Activated naive CD8-positive, alpha-beta T cell treated with anti-CD3 and anti-CD28 coated beads for 36 hours (primary cell): ENCODE results near the gene DIPK1B. TPM values are rescaled to one million over a fixed set of nuclear protein-coding genes. Genes with fewer than 3 reads are reported as not detected.

Experiments used
- DNase-seq: peaks from one replicate; pipeline ENCODE4 v3.0.0; 2021
- H3K27ac Mint-ChIP-seq: one replicate; pipeline ENCODE4 v1.8.0; 2022; ENCODE audit warnings: mild to moderate bottlenecking, moderate library complexity, mixed read lengths
- H3K27me3 Mint-ChIP-seq: one replicate; pipeline ENCODE4 v1.8.0; 2022; ENCODE audit warnings: mild to moderate bottlenecking, mixed read lengths
- H3K36me3 Mint-ChIP-seq: one replicate; pipeline ENCODE4 v1.8.0; 2021; ENCODE audit warnings: mild to moderate bottlenecking, mixed read lengths
- H3K4me1 Mint-ChIP-seq: one replicate; pipeline ENCODE4 v1.8.0; 2021; ENCODE audit warnings: mixed read lengths
- H3K4me3 Mint-ChIP-seq: one replicate; pipeline ENCODE4 v1.8.0; 2022; ENCODE audit warnings: mild to moderate bottlenecking, moderate library complexity, mixed read lengths
- H3K9me3 Mint-ChIP-seq: one replicate; pipeline ENCODE4 v1.8.0; 2022; ENCODE audit warnings: mixed read lengths
- total RNA-seq, 2 experiments: library from RNA; stranded (reverse); gene quantifications; one replicate each; pipeline ENCODE4 v1.2.3, GENCODE V29; 2021

Gene DIPK1B
- total RNA-seq, 2 experiments from 2014 or later, result 0.10 TPM; not detected in 1

DNA sequence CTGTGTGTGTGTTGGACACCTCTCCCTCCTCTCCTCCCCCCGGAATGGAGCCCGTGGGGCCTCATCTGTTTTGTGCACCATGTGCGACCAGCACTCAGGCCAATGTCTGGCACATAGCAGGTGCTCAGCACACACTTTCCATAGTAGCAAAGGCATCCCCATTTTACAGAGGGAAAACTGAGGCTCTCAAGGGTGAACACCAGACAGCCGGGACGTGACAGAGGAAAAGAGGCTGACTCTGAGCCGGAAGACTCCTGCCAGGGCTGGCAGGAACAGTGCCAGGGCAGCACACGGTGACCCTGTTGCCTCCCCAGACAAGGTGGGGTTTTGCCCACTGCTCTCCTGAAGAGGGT lies 23.3 kb upstream of the DIPK1B start:
- no peak for DNase-seq
- no peaks in the 10 kb centered on the region for H3K36me3 Mint-ChIP-seq
- no peak overlapping the region for H3K4me3 Mint-ChIP-seq
- peaks cover 5% of the 10 kb centered on the region for H3K27me3 Mint-ChIP-seq
- H3K27ac Mint-ChIP-seq, result no peak overlapping the region
- peaks cover 9% of the 10 kb centered on the region for H3K4me1 Mint-ChIP-seq
- no peaks in the 10 kb centered on the region for H3K9me3 Mint-ChIP-seq

DNA sequence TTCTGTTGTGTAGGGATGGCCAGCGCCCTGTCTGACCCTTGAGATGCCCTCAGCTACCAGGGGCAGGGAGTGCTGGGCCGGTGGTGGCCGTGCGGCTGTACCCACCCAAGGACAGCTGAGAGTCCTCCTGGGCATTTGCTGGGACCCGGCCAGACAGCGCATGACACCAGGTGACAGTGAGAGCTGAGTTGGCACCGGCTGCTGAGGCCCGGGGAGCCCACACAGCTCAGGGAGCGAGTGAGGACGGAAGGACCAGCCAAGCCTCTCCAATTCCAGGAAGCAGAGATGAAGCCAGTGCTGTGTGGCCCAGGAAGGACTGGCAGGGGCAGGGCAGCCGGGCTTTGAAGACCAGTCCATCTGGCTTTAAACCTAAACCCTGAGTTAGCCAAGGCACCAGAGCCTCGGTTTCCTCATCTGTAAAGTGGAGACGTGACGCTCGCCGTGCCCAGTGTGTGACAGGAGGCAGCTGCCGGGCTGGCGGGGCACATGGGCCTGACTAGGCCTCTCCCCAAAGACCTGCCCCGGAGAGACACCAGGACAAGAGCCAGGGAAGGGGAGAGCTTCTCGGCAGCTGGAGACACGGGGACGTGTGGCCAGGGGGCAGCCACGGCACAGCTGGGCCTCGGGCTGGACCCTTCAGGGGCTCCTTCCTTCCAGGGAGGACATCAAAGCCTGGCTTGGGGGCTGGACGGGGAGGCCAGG lies 22.1 kb upstream of the DIPK1B start:
- DNase-seq, result no peak
- H3K27me3 Mint-ChIP-seq, result peaks cover 9% of the 10 kb centered on the region
- no peaks in the 10 kb centered on the region for H3K9me3 Mint-ChIP-seq
- no peak overlapping the region for H3K4me3 Mint-ChIP-seq
- no peaks in the 10 kb centered on the region for H3K36me3 Mint-ChIP-seq
- peaks cover 9% of the 10 kb centered on the region for H3K4me1 Mint-ChIP-seq
- H3K27ac Mint-ChIP-seq, result no peak overlapping the region

DNA sequence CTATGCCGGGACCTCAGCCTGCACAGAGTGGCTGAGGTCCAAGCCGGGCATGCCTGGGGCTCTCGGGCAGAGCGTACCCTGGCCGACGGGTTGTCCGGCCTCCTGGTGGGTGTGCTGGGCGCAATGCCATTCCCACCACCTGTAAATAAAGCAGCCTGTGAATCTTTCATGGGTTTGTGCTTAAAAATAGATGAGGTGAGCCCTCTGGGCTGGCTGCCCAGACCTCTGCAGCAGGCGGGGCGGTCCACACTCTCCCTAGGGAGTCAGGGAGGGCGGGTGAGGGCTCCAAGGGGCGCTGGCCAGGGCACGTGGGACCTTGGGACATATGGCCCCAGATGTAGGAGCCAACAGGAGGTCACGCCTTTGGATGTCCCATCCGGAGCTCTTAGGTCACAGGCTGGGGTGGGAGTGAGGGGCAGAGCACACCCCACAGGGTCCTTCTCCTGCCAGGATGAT lies 21.5 kb upstream of the DIPK1B start:
- DNase-seq, result no peak
- peaks cover 10% of the 10 kb centered on the region for H3K27me3 Mint-ChIP-seq
- H3K36me3 Mint-ChIP-seq, result no peaks in the 10 kb centered on the region
- H3K9me3 Mint-ChIP-seq, result no peaks in the 10 kb centered on the region
- no peak overlapping the region for H3K27ac Mint-ChIP-seq
- peaks cover 9% of the 10 kb centered on the region for H3K4me1 Mint-ChIP-seq
- no peak overlapping the region for H3K4me3 Mint-ChIP-seq

- no peak for DNase-seq
- Mint-ChIP-seq H3K4me3 (no peak overlapping the region), H3K9me3 (no peaks in the 10 kb centered on the region), H3K4me1 (peaks cover 5% of the 10 kb centered on the region), H3K27me3 (peaks cover 14% of the 10 kb centered on the region), H3K36me3 (no peaks in the 10 kb centered on the region), H3K27ac (no peak overlapping the region)
These were observed 20.8 kb upstream of the DIPK1B start for GRCh38 chr9:136691316-136692184.

DNA sequence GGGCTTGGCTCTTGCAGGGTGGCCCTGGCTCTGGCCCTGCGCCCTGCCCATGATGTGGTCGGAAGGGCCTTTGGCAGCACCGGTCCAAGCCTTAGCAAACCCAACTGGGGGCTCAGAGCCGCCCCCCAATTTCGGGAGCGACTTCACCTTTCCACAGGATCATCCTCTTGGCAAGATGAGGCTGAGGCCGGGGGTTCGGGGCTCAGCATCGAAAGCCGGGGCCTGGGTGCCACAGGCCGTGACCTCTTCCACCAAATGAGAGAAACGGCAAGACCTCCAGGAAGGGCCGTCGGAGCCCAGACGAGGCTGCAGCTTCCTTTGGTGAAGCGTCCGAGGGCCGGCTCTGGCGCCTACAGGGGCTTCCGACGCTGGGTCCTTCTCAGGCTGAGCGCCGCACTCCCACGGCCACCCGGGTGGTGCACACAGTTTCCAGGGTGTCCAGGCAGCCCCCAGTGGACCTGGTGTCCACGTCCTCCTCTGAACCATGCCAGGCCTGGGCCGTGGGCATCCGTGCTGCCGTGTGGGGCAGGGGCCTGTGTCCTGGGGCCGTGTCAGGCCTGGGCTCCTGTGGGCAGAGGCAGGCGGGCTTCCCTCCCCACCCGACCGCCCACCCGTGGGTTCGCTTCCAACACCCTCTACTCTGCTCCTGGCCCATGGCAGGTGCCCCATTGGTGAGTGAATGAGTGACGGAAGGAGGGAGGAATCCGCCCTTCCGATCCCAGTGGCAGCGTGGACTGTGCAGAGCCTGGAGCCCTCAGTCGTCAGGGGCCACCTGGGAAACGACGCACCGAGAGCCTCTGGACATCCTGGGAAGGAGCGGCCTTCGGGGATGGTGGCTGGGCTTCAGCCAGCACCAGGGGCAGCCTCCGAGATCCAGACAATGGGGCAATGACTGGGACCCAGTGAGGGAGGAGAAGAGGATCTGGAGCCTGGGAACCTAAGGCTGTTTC lies 19.9 kb upstream of the DIPK1B start:
- Mint-ChIP-seq H3K27ac (no peak overlapping the region), H3K9me3 (no peaks in the 10 kb centered on the region), H3K36me3 (no peaks in the 10 kb centered on the region), H3K4me1 (peaks cover 5% of the 10 kb centered on the region), H3K27me3 (peaks cover 19% of the 10 kb centered on the region), H3K4me3 (no peak overlapping the region)
- DNase-seq, result no peak

GRCh38 chr9:136693135-136693489 lies 19.3 kb upstream of the DIPK1B start:
- DNase-seq, result no peak
- Mint-ChIP-seq H3K27me3 (peaks cover 24% of the 10 kb centered on the region), H3K27ac (no peak overlapping the region), H3K9me3 (no peaks in the 10 kb centered on the region), H3K4me1 (peaks cover 3% of the 10 kb centered on the region), H3K4me3 (no peak overlapping the region), H3K36me3 (no peaks in the 10 kb centered on the region)

DNA sequence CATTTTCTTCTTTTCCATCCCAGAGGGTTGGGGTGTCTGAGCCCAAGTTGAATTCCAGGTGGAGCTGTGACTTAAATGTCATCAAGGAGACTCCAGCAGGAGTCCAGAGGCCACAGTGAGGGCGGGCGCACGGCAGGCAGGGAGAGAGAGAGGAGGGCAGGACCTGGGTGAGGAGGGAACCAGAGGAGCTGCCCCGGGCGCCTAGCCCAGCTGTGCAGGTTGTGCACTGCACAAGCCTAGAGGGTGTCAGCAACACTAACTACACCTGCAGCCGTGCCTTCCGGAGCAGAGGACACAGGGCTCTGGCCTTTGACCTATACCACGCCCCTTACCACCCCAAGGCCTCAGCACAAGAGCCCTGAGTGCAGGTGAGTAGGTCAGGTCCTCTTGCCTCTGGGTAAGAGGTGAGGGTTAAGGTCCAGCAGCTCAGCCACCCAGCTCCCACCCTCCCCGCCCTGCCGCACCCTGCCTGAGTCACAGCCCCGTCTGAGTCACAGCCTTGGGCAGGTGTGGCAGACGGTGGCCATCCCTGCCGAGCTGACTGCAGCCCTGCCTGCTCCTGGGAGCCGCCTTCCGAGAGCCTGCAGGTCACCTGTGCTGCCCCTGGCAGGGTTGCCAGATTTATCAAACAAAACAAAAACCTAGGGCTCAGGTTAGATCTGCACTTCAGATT lies 18.7 kb upstream of the DIPK1B start:
- Mint-ChIP-seq H3K27ac (no peak overlapping the region), H3K4me3 (no peak overlapping the region), H3K4me1 (no peaks in the 10 kb centered on the region), H3K9me3 (no peaks in the 10 kb centered on the region), H3K36me3 (no peaks in the 10 kb centered on the region), H3K27me3 (peaks cover 29% of the 10 kb centered on the region)
- DNase-seq, result no peak

DNA sequence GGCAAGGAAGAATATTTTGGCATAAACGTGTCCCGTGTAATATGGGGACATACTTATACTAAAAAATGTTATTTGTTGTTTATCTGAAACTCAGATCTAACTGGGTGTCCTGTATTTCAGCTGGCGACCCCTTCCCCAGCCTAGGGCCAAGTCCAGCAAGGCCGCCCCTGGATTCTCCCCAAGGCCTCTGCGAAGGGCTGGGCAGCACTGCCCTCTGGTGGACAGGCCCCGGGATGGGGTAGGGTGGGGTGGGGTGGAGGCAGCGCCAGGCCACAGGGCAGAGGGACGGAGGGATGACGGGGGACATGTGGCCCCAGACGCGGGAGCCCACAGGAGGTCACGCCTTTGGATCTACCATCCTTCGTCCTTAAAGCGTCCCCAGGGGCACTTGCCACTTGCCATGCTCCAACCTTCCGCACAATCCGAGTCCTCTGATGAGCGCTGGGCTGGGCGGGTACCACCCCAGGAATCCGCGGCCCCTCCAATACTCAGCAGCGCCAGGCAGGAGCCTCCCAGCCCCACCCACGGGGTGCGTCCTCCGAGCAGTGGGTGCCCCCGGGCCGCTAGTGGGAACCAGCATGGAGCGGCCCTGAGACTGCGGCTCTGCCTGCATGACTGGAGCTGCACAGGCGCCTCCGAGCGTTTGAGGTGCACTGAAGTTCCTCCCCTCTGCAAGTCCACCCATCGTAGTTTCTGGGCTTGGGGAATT lies 18.1 kb upstream of the DIPK1B start:
- H3K4me1 Mint-ChIP-seq, result no peaks in the 10 kb centered on the region
- DNase-seq, result peak; percentile 31
- no peaks in the 10 kb centered on the region for H3K36me3 Mint-ChIP-seq
- no peak overlapping the region for H3K27ac Mint-ChIP-seq
- peaks cover 34% of the 10 kb centered on the region for H3K27me3 Mint-ChIP-seq
- H3K4me3 Mint-ChIP-seq, result no peak overlapping the region
- no peaks in the 10 kb centered on the region for H3K9me3 Mint-ChIP-seq

- DNase-seq, result no peak
- no peaks in the 10 kb centered on the region for H3K9me3 Mint-ChIP-seq
- no peak overlapping the region for H3K4me3 Mint-ChIP-seq
- H3K4me1 Mint-ChIP-seq, result no peaks in the 10 kb centered on the region
- H3K36me3 Mint-ChIP-seq, result no peaks in the 10 kb centered on the region
- peaks cover 34% of the 10 kb centered on the region for H3K27me3 Mint-ChIP-seq
- no peak overlapping the region for H3K27ac Mint-ChIP-seq
These were observed 17.5 kb upstream of the DIPK1B start for GRCh38 chr9:136694872-136695247.

- Mint-ChIP-seq H3K27ac (no peak overlapping the region), H3K4me3 (no peak overlapping the region), H3K9me3 (no peaks in the 10 kb centered on the region), H3K27me3 (peaks cover 39% of the 10 kb centered on the region), H3K36me3 (no peaks in the 10 kb centered on the region), H3K4me1 (peaks cover 3% of the 10 kb centered on the region)
- DNase-seq, result no peak
These were observed 16.9 kb upstream of the DIPK1B start for GRCh38 chr9:136695435-136695895.

DNA sequence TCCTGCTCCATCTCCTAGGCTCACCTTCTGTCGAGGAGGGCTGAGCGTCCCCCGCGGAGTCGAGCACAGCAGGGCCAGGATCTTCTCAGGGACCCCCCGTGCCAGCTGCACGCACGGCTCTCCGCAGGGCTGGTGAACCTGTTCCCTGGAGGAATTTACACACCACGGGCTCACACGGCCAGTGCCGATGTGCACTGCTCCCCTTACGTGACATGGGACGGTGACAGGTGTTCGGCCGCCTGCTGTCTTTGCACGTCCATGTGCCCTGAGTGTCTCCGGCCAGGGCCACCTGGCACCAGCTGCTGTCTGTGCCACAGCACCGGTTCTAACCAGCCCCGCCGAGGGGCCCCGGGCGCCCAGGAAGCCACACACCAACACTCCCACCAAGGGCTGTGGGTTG lies 16.4 kb upstream of the DIPK1B start:
- Mint-ChIP-seq H3K4me1 (peaks cover 7% of the 10 kb centered on the region), H3K27me3 (peaks cover 39% of the 10 kb centered on the region), H3K9me3 (no peaks in the 10 kb centered on the region), H3K27ac (no peak overlapping the region), H3K4me3 (no peak overlapping the region), H3K36me3 (no peaks in the 10 kb centered on the region)
- no peak for DNase-seq

GRCh38 chr9:136696502-136696901 lies 15.9 kb upstream of the DIPK1B start:
- peaks cover 13% of the 10 kb centered on the region for H3K4me1 Mint-ChIP-seq
- DNase-seq, result no peak
- no peak overlapping the region for H3K27ac Mint-ChIP-seq
- no peaks in the 10 kb centered on the region for H3K9me3 Mint-ChIP-seq
- no peak overlapping the region for H3K4me3 Mint-ChIP-seq
- no peaks in the 10 kb centered on the region for H3K36me3 Mint-ChIP-seq
- peaks cover 39% of the 10 kb centered on the region for H3K27me3 Mint-ChIP-seq

- no peaks in the 10 kb centered on the region for H3K9me3 Mint-ChIP-seq
- no peak for DNase-seq
- peaks cover 17% of the 10 kb centered on the region for H3K4me1 Mint-ChIP-seq
- no peaks in the 10 kb centered on the region for H3K36me3 Mint-ChIP-seq
- H3K27ac Mint-ChIP-seq, result no peak overlapping the region
- peaks cover 39% of the 10 kb centered on the region for H3K27me3 Mint-ChIP-seq
- no peak overlapping the region for H3K4me3 Mint-ChIP-seq
These were observed 15.1 kb upstream of the DIPK1B start for GRCh38 chr9:136697146-136697820.
